HepG2 (cell line): ENCODE results near the gene RAC2. TPM values are rescaled to one million over a fixed set of nuclear protein-coding genes. Genes with fewer than 3 reads are reported as not detected.

Experiments
- ATAC-seq: fragments of 200-7000 bp; cut with Tn5 transposase; 3 replicates; pipeline ENCODE4 v1.9.1; 2020; ENCODE audit warnings: mild to moderate bottlenecking, moderate library complexity
- BruUV-seq: library from RNA; stranded (reverse); fragments of 400-500 nt; replicated peaks from 2 replicates; lab custom pipeline; 2021; lab: Mats Ljungman, UMichigan
- CTCF ChIA-PET: fragments of 300-600 bp; formaldehyde crosslinking; extraction: SDS; loops from one replicate; lab custom pipeline; 2021; ENCODE audit warnings: low total read pairs, inconsistent platforms, low intra/inter-chr PET ratio; lab: Yijun Ruan, JAX
- POLR2A ChIA-PET: fragments of 350-600 bp; sonication (Branson Sonifier 250); formaldehyde crosslinking; loops from one replicate; lab custom pipeline; 2020; ENCODE audit warnings: antibody characterized with exemption, inconsistent platforms; lab: Yijun Ruan, JAX
- DNase-seq: peaks from one replicate; pipeline ENCODE4 v3.0.0-alpha.2; 2015; ENCODE audit warnings: low spot score
- FAIRE-seq: peaks from 3 replicates; lab custom pipeline; 2011; peaks lifted over from hg19 to GRCh38; lab: Jason Lieb, UNC
- H2AFZ ChIP-seq: one replicate; pipeline ENCODE4 v1.6.1; 2011; ENCODE audit warnings: low read length, inconsistent platforms
- H3K27ac ChIP-seq: fragments of 300-600 bp; 3 replicates; pipeline ENCODE4 v1.8.0; 2011; ENCODE audit warnings: mixed run types, mild to moderate bottlenecking, mixed read lengths, low read length, inconsistent platforms; ENCODE audit not compliant: insufficient read depth; ENCODE audit errors: extremely low read length
- H3K27me3 ChIP-seq, 2 experiments: fragments of 200-600 bp in 1 of 2; 2 replicates in 1 of 2; 3 replicates in 1 of 2; pipeline versions ENCODE4 v1.6.0 to v1.8.0; 2011; ENCODE audit warnings: low read length in 2 of 2, mild to moderate bottlenecking in 2 of 2, moderate library complexity in 2 of 2, inconsistent platforms in 1 of 2; ENCODE audit not compliant: insufficient read depth in 2 of 2, control insufficient read depth in 1 of 2
- H3K36me3 ChIP-seq, 2 experiments: fragments of 200-600 bp in 1 of 2; replicated peaks in 1 of 2; 2 replicates in 1 of 2; 3 replicates in 1 of 2; pipeline versions ENCODE4 v1.5.1 to v1.8.0; 2011; ENCODE audit warnings: low read length in 2 of 2, inconsistent platforms in 1 of 2; ENCODE audit not compliant: insufficient read depth in 2 of 2, control insufficient read depth in 1 of 2
- H3K4me1 ChIP-seq: 2 replicates; pipeline ENCODE4 v1.5.1; 2012; ENCODE audit warnings: low read length, inconsistent platforms; ENCODE audit not compliant: insufficient read depth
- H3K4me2 ChIP-seq: 2 replicates; pipeline ENCODE4 v1.6.0; 2011; ENCODE audit warnings: low read depth, low read length, inconsistent platforms
- H3K4me3 ChIP-seq, 3 experiments: fragments of 200-600 bp in 1 of 3; sonication (generic), shearing (Covaris generic) in 1 of 3; replicated peaks in 1 of 3; 2 replicates each; pipeline ENCODE4 v1.5.1; 2011 to 2016; ENCODE audit warnings: low read length in 3 of 3, inconsistent platforms in 2 of 3, low read depth in 2 of 3, mild to moderate bottlenecking in 2 of 3, control low read depth in 1 of 3, mixed read lengths in 1 of 3; ENCODE audit not compliant: insufficient read depth in 1 of 3
- H3K79me2 ChIP-seq: one replicate; pipeline ENCODE4 v1.6.1; 2011; ENCODE audit warnings: low read length, inconsistent platforms; ENCODE audit not compliant: insufficient read depth
- H3K9ac ChIP-seq: 2 replicates; pipeline ENCODE4 v1.6.0; 2011; ENCODE audit warnings: mild to moderate bottlenecking, low read depth, low read length, inconsistent platforms; ENCODE audit not compliant: insufficient read depth
- H3K9me3 ChIP-seq: 2 replicates; pipeline ENCODE4 v1.5.1; 2012; ENCODE audit warnings: mild to moderate bottlenecking, low read length
- H4K20me1 ChIP-seq: 2 replicates; pipeline ENCODE4 v1.6.0; 2011; ENCODE audit warnings: inconsistent platforms, mild to moderate bottlenecking, low read length, moderate library complexity; ENCODE audit not compliant: insufficient read depth
- HOXA3 ChIP-seq: sonication (generic); formaldehyde crosslinking; IDR thresholded peaks from 2 replicates; pipeline ENCODE4 v1.5.0; 2020; ENCODE audit warnings: missing genetic modification reagents
- HOXD1 ChIP-seq: sonication (generic); formaldehyde crosslinking; IDR thresholded peaks from 2 replicates; pipeline ENCODE4 v1.5.0; 2020; ENCODE audit warnings: missing genetic modification reagents
- WGBS: methylation state at CpG from one replicate; pipeline ENCODE4 v1.1.6; 2017; ENCODE audit warnings: low lambda C conversion rate; 5-methylcytosine and 5-hydroxymethylcytosine counted together
- in situ Hi-C: cut with HindIII; loops from 2 replicates; pipeline ENCODE4 v1.10.0; 2017; ENCODE audit warnings: low pct_unique_long_range_greater_than_20kb; ENCODE audit not compliant: extremely low pct_ligation_motif_present
- intact Hi-C: fragments of 100-400 bp; cut with micrococcal nuclease; formaldehyde crosslinking; loops from one replicate; pipeline ENCODE4 v1.10.0; 2022; ENCODE audit not compliant: unreplicated experiment
- polyA plus RNA-seq, 8 experiments: library from polyadenylated mRNA; depleted of rRNA in 3 of 8; stranded (reverse) in 7 of 8; unstranded in 1 of 8; fragments of >200 nt; fragmentation: Illumina TruSeq in 4 of 8; extraction: Trizol in 4 of 8; gene quantifications; 2 replicates each; pipeline versions ENCODE4 v1.2.1 to v1.2.3, GENCODE V29; 2011 to 2016; ENCODE audit warnings: low read depth in 4 of 8, missing spikeins in 1 of 8, mixed read lengths in 1 of 8; ENCODE audit not compliant: insufficient read depth in 1 of 8
- total RNA-seq, 5 experiments: library from RNA; depleted of rRNA; stranded (reverse); fragments of >200 nt; fragmentation: Illumina TruSeq; extraction: Trizol; gene quantifications; 2 replicates each; pipeline ENCODE4 v1.2.3, GENCODE V29; 2016; ENCODE audit warnings: low read depth in 1 of 5
- TF ChIP-seq, protein P1 (sequence below): sonication (generic); formaldehyde crosslinking; IDR thresholded peaks from 2 replicates; pipeline ENCODE4 v1.5.1; 2020; ENCODE audit warnings: missing genetic modification reagents, mild to moderate bottlenecking, borderline replicate concordance
- TF ChIP-seq, protein P2 (sequence below): IDR thresholded peaks from 2 replicates; pipeline ENCODE4 v1.6.1; 2016; ENCODE audit warnings: missing compliant biosample characterization, missing genetic modification reagents, borderline replicate concordance
- TF ChIP-seq, protein P3 (sequence below): sonication (generic); formaldehyde crosslinking; IDR thresholded peaks from 2 replicates; pipeline ENCODE4 v1.4.0; 2020; ENCODE audit warnings: mild to moderate bottlenecking, missing genetic modification reagents

The RAC2 gene
- total and polyA plus RNA-seq, 2 of the 13 experiments (the other 11 are each of a cell fraction or from before 2014, with no cell fraction given) = 0.73 TPM; not detected in 1

DNA sequence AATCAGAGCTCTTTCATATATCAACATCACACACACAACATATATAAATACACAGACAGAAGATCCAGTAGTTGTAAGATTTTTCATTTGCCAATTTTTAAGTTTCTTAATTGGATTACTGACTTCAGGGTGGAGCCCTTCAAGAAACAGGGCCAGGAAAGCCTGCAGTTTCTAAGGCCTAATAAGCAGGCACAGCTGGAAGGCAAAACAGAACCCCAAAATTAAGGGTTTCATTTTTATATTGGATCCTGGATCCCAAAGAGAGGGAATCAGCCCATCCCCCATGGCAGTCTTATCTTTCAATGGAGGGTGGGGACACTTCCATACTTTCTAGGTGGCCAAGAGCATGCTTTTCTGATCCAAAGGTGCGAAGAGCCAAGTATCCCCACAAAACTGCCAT is 51.3 kb downstream of the RAC2 start (continued):
- no peak for TF ChIP-seq HOXA3 (CRISPR knock-in tag)
- TF ChIP-seq, protein P1, sequence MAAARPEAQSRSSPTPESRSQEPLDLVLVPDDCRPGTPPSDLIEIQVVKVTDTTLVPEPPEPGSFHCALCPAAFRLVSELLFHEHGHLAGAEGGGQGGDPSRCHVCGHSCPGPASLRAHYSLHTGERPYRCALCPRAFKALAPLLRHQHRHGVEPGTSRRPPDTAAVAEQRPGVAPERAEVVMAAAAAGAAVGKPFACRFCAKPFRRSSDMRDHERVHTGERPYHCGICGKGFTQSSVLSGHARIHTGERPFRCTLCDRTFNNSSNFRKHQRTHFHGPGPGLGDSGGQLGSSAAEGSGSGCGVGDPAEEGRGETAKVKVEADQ (CRISPR knock-in tag) = no peak
- TF ChIP-seq HOXD1 (CRISPR knock-in tag) = no peak
- TF ChIP-seq, protein P2, sequence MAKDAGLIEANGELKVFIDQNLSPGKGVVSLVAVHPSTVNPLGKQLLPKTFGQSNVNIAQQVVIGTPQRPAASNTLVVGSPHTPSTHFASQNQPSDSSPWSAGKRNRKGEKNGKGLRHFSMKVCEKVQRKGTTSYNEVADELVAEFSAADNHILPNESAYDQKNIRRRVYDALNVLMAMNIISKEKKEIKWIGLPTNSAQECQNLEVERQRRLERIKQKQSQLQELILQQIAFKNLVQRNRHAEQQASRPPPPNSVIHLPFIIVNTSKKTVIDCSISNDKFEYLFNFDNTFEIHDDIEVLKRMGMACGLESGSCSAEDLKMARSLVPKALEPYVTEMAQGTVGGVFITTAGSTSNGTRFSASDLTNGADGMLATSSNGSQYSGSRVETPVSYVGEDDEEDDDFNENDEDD (CRISPR knock-in tag) = no peak

DNA sequence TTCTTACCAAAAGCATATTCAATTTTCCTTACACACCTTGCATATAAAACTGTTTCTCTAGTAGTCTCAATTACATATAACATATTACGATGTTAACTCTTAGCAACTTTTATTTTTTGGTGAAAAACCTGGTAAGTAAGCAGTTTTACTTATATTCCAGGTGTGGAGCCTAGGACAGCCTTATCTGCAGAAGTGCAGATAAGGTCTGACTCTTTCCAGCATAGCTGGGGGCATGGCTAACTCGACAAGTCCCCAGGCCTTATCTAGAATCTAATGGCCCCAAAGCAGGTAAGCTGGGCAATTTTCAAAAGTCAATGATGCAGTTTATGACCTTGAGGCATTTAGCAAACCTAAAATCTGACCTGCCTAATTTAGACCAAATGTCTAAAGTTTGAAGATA is 51.9 kb downstream of the RAC2 start:
- no peak overlapping the region for H2AFZ ChIP-seq
- no peaks in the 10 kb centered on the region for H3K79me2 ChIP-seq
- FAIRE-seq = no peak
- no peaks in the 10 kb centered on the region for H3K27me3 ChIP-seq
- H3K4me3 ChIP-seq = no peak overlapping the region
- WGBS = 57% methylated on average over 2 of the region's 2 CpGs
- in situ Hi-C loops = no loop called here
- TF ChIP-seq, protein P3, sequence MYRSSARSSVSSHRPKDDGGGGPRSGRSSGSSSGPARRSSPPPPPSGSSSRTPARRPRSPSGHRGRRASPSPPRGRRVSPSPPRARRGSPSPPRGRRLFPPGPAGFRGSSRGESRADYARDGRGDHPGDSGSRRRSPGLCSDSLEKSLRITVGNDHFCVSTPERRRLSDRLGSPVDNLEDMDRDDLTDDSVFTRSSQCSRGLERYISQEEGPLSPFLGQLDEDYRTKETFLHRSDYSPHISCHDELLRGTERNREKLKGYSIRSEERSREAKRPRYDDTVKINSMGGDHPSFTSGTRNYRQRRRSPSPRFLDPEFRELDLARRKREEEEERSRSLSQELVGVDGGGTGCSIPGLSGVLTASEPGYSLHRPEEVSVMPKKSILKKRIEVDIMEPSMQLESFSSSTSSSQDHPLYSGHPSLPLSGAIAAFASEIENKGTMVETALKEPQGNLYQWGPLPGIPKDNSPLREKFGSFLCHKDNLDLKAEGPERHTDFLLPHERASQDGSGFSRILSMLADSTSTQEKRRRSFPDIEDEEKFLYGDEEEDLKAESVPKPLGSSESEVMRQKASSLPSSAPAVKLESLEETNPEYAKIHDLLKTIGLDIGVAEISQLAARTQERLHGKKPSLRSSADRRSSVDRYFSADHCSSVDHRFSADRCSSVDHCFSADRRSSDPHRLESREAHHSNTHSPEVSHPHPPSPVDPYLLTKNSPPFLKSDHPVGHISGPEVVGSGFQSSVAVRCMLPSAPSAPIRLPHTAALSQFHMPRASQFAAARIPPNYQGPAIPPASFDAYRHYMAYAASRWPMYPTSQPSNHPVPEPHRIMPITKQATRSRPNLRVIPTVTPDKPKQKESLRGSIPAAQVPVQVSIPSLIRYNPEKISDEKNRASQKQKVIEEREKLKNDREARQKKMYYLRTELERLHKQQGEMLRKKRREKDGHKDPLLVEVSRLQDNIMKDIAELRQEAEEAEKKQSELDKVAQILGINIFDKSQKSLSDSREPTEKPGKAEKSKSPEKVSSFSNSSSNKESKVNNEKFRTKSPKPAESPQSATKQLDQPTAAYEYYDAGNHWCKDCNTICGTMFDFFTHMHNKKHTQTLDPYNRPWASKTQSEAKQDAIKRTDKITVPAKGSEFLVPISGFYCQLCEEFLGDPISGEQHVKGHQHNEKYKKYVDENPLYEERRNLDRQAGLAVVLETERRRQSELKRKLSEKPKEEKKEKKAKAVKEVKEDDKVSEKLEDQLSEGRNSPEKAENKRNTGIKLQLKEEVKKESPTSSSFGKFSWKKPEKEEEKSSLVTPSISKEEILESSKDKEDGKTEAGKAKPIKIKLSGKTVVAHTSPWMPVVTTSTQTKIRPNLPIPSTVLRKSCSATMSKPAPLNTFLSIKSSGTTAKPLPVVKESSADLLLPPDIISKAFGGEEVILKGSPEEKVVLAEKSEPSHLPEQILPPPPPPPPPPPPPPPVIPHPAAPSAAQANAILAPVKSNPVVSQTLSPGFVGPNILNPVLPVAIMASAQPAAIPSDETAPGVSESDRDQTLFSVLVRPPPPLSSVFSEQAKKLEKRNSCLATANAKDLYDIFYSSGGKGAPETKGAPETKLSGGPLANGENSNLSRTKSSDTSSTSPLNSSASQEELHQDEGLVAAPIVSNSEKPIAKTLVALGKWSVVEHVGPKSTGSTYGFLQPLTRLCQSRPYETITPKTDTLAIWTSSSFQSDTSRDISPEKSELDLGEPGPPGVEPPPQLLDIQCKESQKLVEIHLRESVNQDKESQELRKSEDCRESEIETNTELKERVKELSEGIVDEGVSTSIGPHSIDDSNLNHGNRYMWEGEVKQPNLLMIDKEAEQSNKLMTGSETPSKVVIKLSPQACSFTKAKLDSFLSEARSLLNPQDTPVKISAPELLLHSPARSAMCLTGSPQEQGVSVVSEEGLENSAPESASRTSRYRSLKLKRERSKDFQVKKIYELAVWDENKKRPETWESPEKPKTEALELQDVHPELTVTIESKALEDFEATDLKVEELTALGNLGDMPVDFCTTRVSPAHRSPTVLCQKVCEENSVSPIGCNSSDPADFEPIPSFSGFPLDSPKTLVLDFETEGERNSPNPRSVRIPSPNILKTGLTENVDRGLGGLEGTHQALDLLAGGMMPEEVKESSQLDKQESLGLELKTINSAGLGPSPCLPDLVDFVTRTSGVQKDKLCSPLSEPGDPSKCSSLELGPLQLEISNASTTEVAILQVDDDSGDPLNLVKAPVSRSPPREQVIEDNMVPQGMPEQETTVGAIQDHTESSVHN (CRISPR knock-in tag) = no peak
- no peak overlapping the region for H3K4me2 ChIP-seq
- intact Hi-C loops = no loop called here
- ChIA-PET POLR2A (no interaction called here), CTCF (no interaction called here)
- H3K9me3 ChIP-seq = no peaks in the 10 kb centered on the region
- ATAC-seq = no peak
- no peaks in the 10 kb centered on the region for H3K36me3 ChIP-seq
- peaks cover 52% of the 10 kb centered on the region for H3K4me1 ChIP-seq
- H3K27ac ChIP-seq = no peak overlapping the region
- H3K9ac ChIP-seq = no peak overlapping the region
- H4K20me1 ChIP-seq = no peaks in the 10 kb centered on the region
- DNase-seq = no peak
- BruUV-seq = no TSS peak
